A673 (cell line): ENCODE data around the gene ACP4. TPM values are rescaled to one million over a fixed set of nuclear protein-coding genes. Genes with fewer than 3 reads are reported as not detected.
"Not testable (repeated sequence)": the region's sequence is repeated elsewhere in the genome, so short reads cannot be mapped to it uniquely, and the experiment has no call there.

Experiments used
- BruUV-seq: library from RNA; stranded (reverse); fragments of 400-500 nt; replicated peaks from 2 replicates; lab custom pipeline; 2021; lab: Mats Ljungman, UMichigan
- CTCF ChIA-PET: fragments of 300-600 bp; sonication (Branson Sonifier 250); formaldehyde crosslinking; loops from one replicate; lab custom pipeline; 2022; ENCODE audit warnings: antibody characterized with exemption; lab: Charles Lee
- POLR2A ChIA-PET: fragments of 300-600 bp; sonication (Branson Sonifier 250); formaldehyde crosslinking; loops from one replicate; lab custom pipeline; 2022; ENCODE audit warnings: antibody characterized with exemption; ENCODE audit not compliant: low non-redundant PET; lab: Charles Lee
- DNase-seq: peaks from one replicate; pipeline ENCODE4 v3.0.0-alpha.2; 2015; ENCODE audit warnings: low spot score
- H3K27ac ChIP-seq: fragments of 200-600 bp; sonication (generic); 2 replicates; pipeline ENCODE4 v1.5.1; 2016; ENCODE audit warnings: mixed run types, low read depth, mild to moderate bottlenecking, mixed read lengths, antibody characterized with exemption, low read length; ENCODE audit not compliant: poor library complexity, severe bottlenecking
- H3K27me3 ChIP-seq: fragments of 200-600 bp; sonication (generic); replicated peaks from 2 replicates; pipeline ENCODE4 v1.6.1; 2017; ENCODE audit warnings: mixed run types, low read depth, mild to moderate bottlenecking, mixed read lengths, antibody characterized with exemption, low read length; ENCODE audit not compliant: insufficient read depth, poor library complexity
- H3K36me3 ChIP-seq: fragments of 200-600 bp; sonication (generic); 2 replicates; pipeline ENCODE4 v1.6.1; 2016; ENCODE audit warnings: mixed run types, mild to moderate bottlenecking, mixed read lengths, antibody characterized with exemption, low read length; ENCODE audit not compliant: insufficient read depth, poor library complexity, severe bottlenecking
- H3K4me1 ChIP-seq: fragments of 200-600 bp; sonication (generic); 2 replicates; pipeline ENCODE4 v1.6.1; 2017; ENCODE audit warnings: mixed run types, mild to moderate bottlenecking, mixed read lengths, antibody characterized with exemption, low read length; ENCODE audit not compliant: insufficient read depth, poor library complexity, severe bottlenecking
- H3K4me3 ChIP-seq: fragments of 200-600 bp; sonication (generic); 2 replicates; pipeline ENCODE4 v1.5.1; 2016; ENCODE audit warnings: low read depth, mixed run types, mild to moderate bottlenecking, mixed read lengths, low read length; ENCODE audit not compliant: poor library complexity, severe bottlenecking
- H3K9me3 ChIP-seq: fragments of 200-600 bp; sonication (generic); 2 replicates; pipeline ENCODE4 v1.6.1; 2016; ENCODE audit warnings: mixed run types, low read depth, mild to moderate bottlenecking, mixed read lengths, antibody characterized with exemption, low read length; ENCODE audit not compliant: poor library complexity, severe bottlenecking
- CTCF ChIP-seq: fragments of 300-800, 200-600 bp; sonication (generic); conservative IDR thresholded peaks from 2 replicates; pipeline ENCODE4 v1.5.1; 2017; ENCODE audit warnings: low read depth, mild to moderate bottlenecking, antibody characterized with exemption, low read length, moderate library complexity, mixed read lengths
- EZH2 ChIP-seq: fragments of 200-600 bp; sonication (generic); IDR thresholded peaks from 2 replicates; pipeline ENCODE4 v1.6.1; 2017; ENCODE audit warnings: borderline replicate concordance, low read depth, mild to moderate bottlenecking, mixed read lengths, antibody characterized with exemption, low read length; ENCODE audit not compliant: poor library complexity, severe bottlenecking
- intact Hi-C: fragments of 100-400 bp; cut with micrococcal nuclease; formaldehyde crosslinking; loops from one replicate; pipeline ENCODE4 v1.10.0; 2022; ENCODE audit not compliant: unreplicated experiment
- total RNA-seq: library from RNA; stranded (reverse); gene quantifications from 2 replicates; pipeline ENCODE4 v1.2.3, GENCODE V29; 2021

Gene ACP4
- total RNA-seq, 1 experiment from 2014 or later = not detected

- Histone ChIP-seq H3K4me3 (no peak overlapping the region), H3K36me3 (no peaks in the 10 kb centered on the region), H3K4me1 (peaks cover 14% of the 10 kb centered on the region), H3K27ac (no peak overlapping the region), H3K9me3 (no peaks in the 10 kb centered on the region), H3K27me3 (no peaks in the 10 kb centered on the region)
- no peak for DNase-seq
- intact Hi-C loops = no loop called here
- ChIA-PET POLR2A (no interaction called here), CTCF (no interaction called here)
- no peak for TF ChIP-seq CTCF
- no peak for TF ChIP-seq EZH2
- BruUV-seq = no TSS peak
Measured at GRCh38 chr19:50745221-50745620, 45.0 kb upstream of the ACP4 start.

GRCh38 chr19:50747141-50747540 lies 43.1 kb upstream of the ACP4 start:
- intact Hi-C loops, CTCF ChIA-PET, DNase-seq, H3K4me1 ChIP-seq, H3K9me3 ChIP-seq, H3K36me3 ChIP-seq, H3K27me3 ChIP-seq, H3K27ac ChIP-seq, BruUV-seq, H3K4me3 ChIP-seq, POLR2A ChIA-PET: not testable (repeated sequence)

GRCh38 chr19:50749490-50749889 lies 40.7 kb upstream of the ACP4 start:
- Histone ChIP-seq H3K36me3 (no peaks in the 10 kb centered on the region), H3K4me3 (no peak overlapping the region), H3K27me3 (no peaks in the 10 kb centered on the region), H3K9me3 (no peaks in the 10 kb centered on the region), H3K4me1 (no peaks in the 10 kb centered on the region), H3K27ac (no peak overlapping the region)
- ChIA-PET POLR2A (no interaction called here), CTCF (no interaction called here)
- no peak for DNase-seq
- BruUV-seq = no TSS peak
- TF ChIP-seq CTCF = no peak
- no peak for TF ChIP-seq EZH2
- intact Hi-C loops = no loop called here

- BruUV-seq = no TSS peak
- Histone ChIP-seq H3K27ac (no peak overlapping the region), H3K36me3 (no peaks in the 10 kb centered on the region), H3K27me3 (no peaks in the 10 kb centered on the region), H3K9me3 (no peaks in the 10 kb centered on the region), H3K4me3 (no peak overlapping the region), H3K4me1 (no peaks in the 10 kb centered on the region)
- ChIA-PET CTCF (no interaction called here), POLR2A (no interaction called here)
- DNase-seq = no peak
- TF ChIP-seq EZH2 (no peak), CTCF (no peak)
- intact Hi-C loops = no loop called here
Measured at GRCh38 chr19:50750010-50750409, 40.2 kb upstream of the ACP4 start.
